ENCODE results near the gene AARSD1. TPM values are rescaled to one million over a fixed set of nuclear protein-coding genes. Genes with fewer than 3 reads are reported as not detected.
"Not testable (repeated sequence)": the region's sequence is repeated elsewhere in the genome, so short reads cannot be mapped to it uniquely, and the experiment has no call there.

The AARSD1 gene
- total RNA-seq, 1 experiment from 2014 or later: 69.0 TPM

- peak overlapping the region; percentile 99 for H3K27ac Mint-ChIP-seq (ENCODE audit: unreplicated experiment)
- H3K4me1 ChIP-seq: peaks cover 16% of the 10 kb centered on the region
- intact Hi-C loops (cut with micrococcal nuclease; ENCODE audit: unreplicated experiment): no loop called here
- no peaks in the 10 kb centered on the region for H3K27me3 Mint-ChIP-seq (ENCODE audit: insufficient read depth, unreplicated experiment)
- H3K27me3 ChIP-seq (replicated peaks; ENCODE audit: control insufficient read depth, insufficient read depth, low read length): no peaks in the 10 kb centered on the region
- ChIA-PET POLR2A (interaction anchor here (0.5 to 2.0 kb wide), 41 partner anchors 8 to 1324 kb away, joined by 3 to 37 read pairs (median 6); partner anchors contain the start of genes AARSD1, BECN1, BRCA1 and COA3), CTCF (interaction anchor here (0.7 to 1.9 kb wide), 20 partner anchors 9 to 486 kb away, joined by 3 to 13 read pairs (median 4); partner anchors contain the start of genes BECN1, DHX8, IFI35 and TMEM106A)
- DNase-seq: no peak
- no peaks in the 10 kb centered on the region for H3K9me3 ChIP-seq
- peaks cover 72% of the 10 kb centered on the region for H3K36me3 Mint-ChIP-seq (ENCODE audit: insufficient read depth, unreplicated experiment)
- TF ChIP-seq CTCF (IDR thresholded peaks at IDR 0.05; ENCODE audit: insufficient read depth in 1 of 2, low read depth in 1 of 2, low read length in 1 of 2, severe bottlenecking in 1 of 2, unreplicated experiment in 1 of 2): no peak
- H3K9me3 Mint-ChIP-seq (ENCODE audit: unreplicated experiment): no peaks in the 10 kb centered on the region
- peaks cover 5% of the 10 kb centered on the region for H3K36me3 ChIP-seq (ENCODE audit: control insufficient read depth, insufficient read depth, low read length)
- TSS peak; percentile 41 for BruUV-seq (replicated peaks)
- peaks cover 12% of the 10 kb centered on the region for H3K4me1 Mint-ChIP-seq (ENCODE audit: low read depth, unreplicated experiment)
- H3K4me3 ChIP-seq (ENCODE audit: low read depth, low read length): peak overlapping the region; percentile 28
- peak overlapping the region; percentile 90 for H3K4me3 Mint-ChIP-seq (ENCODE audit: unreplicated experiment)
Observed at GRCh38 chr17:42997390-42997983, 33.2 kb upstream of the AARSD1 start.

GRCh38 chr17:42993913-42994312, 29.7 kb upstream of the AARSD1 start:
- H3K4me3 Mint-ChIP-seq (ENCODE audit: unreplicated experiment); CTCF ChIA-PET; BruUV-seq (replicated peaks); H3K27ac Mint-ChIP-seq (ENCODE audit: unreplicated experiment); H3K27me3 Mint-ChIP-seq (ENCODE audit: insufficient read depth, unreplicated experiment); POLR2A ChIA-PET; DNase-seq; H3K9me3 ChIP-seq; H3K4me1 ChIP-seq; H3K36me3 ChIP-seq (ENCODE audit: control insufficient read depth, insufficient read depth, low read length); H3K4me3 ChIP-seq (ENCODE audit: low read depth, low read length); H3K27me3 ChIP-seq (replicated peaks; ENCODE audit: control insufficient read depth, insufficient read depth, low read length); H3K9me3 Mint-ChIP-seq (ENCODE audit: unreplicated experiment); intact Hi-C loops (cut with micrococcal nuclease; ENCODE audit: unreplicated experiment): not testable (repeated sequence)
- peaks cover 64% of the 10 kb centered on the region for H3K36me3 Mint-ChIP-seq (ENCODE audit: insufficient read depth, unreplicated experiment)
- peaks cover 12% of the 10 kb centered on the region for H3K4me1 Mint-ChIP-seq (ENCODE audit: low read depth, unreplicated experiment)

GRCh38 chr17:42992872-42993271, 28.6 kb upstream of the AARSD1 start:
- CTCF ChIA-PET: no interaction called here
- Mint-ChIP-seq H3K27me3 (ENCODE audit: insufficient read depth, unreplicated experiment) (no peaks in the 10 kb centered on the region), H3K4me3 (ENCODE audit: unreplicated experiment) (no peak overlapping the region), H3K4me1 (ENCODE audit: low read depth, unreplicated experiment) (peaks cover 9% of the 10 kb centered on the region), H3K9me3 (ENCODE audit: unreplicated experiment) (no peaks in the 10 kb centered on the region), H3K27ac (ENCODE audit: unreplicated experiment) (no peak overlapping the region), H3K36me3 (ENCODE audit: insufficient read depth, unreplicated experiment) (peaks cover 64% of the 10 kb centered on the region)
- POLR2A ChIA-PET: no interaction called here
- no peak for DNase-seq
- TF ChIP-seq CTCF (IDR thresholded peaks at IDR 0.05; ENCODE audit: insufficient read depth in 1 of 2, low read depth in 1 of 2, low read length in 1 of 2, severe bottlenecking in 1 of 2, unreplicated experiment in 1 of 2): no peak
- TSS peak; percentile 23 for BruUV-seq (replicated peaks)
- no peaks in the 10 kb centered on the region for H3K27me3 ChIP-seq (replicated peaks; ENCODE audit: control insufficient read depth, insufficient read depth, low read length)
- H3K4me3 ChIP-seq (ENCODE audit: low read depth, low read length): no peak overlapping the region
- H3K4me1 ChIP-seq: peaks cover 8% of the 10 kb centered on the region; the same call in 1 of the 2 replicates
- intact Hi-C loops (cut with micrococcal nuclease; ENCODE audit: unreplicated experiment): no loop called here
- H3K9me3 ChIP-seq: no peaks in the 10 kb centered on the region
- H3K36me3 ChIP-seq (ENCODE audit: control insufficient read depth, insufficient read depth, low read length): peaks cover 10% of the 10 kb centered on the region
